AG08396 (cell line): ENCODE results near the gene LINC01488.
A peak's percentile ranks its signal among the peaks of the same experiment; 100 is the strongest.

Source experiments
- DNase-seq: peaks from one replicate; pipeline ENCODE4 v3.0.0; 2012; ENCODE audit warnings: low spot score, mixed read lengths

LINC01488 gene

GRCh38 chr11:69445131-69445470 lies 36.4 kb upstream of the LINC01488 start:
- no peak for DNase-seq

- no peak for DNase-seq
Observed at GRCh38 chr11:69446108-69446507, 35.4 kb upstream of the LINC01488 start.

- no peak for DNase-seq
Observed at GRCh38 chr11:69447786-69448185, 33.7 kb upstream of the LINC01488 start.

GRCh38 chr11:69448471-69449284 lies 32.8 kb upstream of the LINC01488 start:
- DNase-seq = no peak

GRCh38 chr11:69449320-69450063 lies 32.0 kb upstream of the LINC01488 start:
- peak; percentile 68 for DNase-seq

GRCh38 chr11:69450064-69450856 lies 31.2 kb upstream of the LINC01488 start:
- DNase-seq = no peak

- no peak for DNase-seq
Observed at GRCh38 chr11:69450857-69451220, 30.6 kb upstream of the LINC01488 start.

GRCh38 chr11:69451289-69451688 lies 30.2 kb upstream of the LINC01488 start:
- no peak for DNase-seq

- DNase-seq = no peak
Observed at GRCh38 chr11:69452206-69452987, 29.1 kb upstream of the LINC01488 start.

- no peak for DNase-seq
Observed at GRCh38 chr11:69453151-69453550, 28.3 kb upstream of the LINC01488 start.

GRCh38 chr11:69454018-69454417 lies 27.4 kb upstream of the LINC01488 start:
- no peak for DNase-seq

- no peak for DNase-seq
Observed at GRCh38 chr11:69455969-69456368, 25.5 kb upstream of the LINC01488 start.

GRCh38 chr11:69456712-69457111 lies 24.8 kb upstream of the LINC01488 start:
- no peak for DNase-seq

GRCh38 chr11:69459848-69460539 lies 21.5 kb upstream of the LINC01488 start:
- no peak for DNase-seq

GRCh38 chr11:69460540-69461257 lies 20.8 kb upstream of the LINC01488 start:
- DNase-seq = peak; percentile 86

- DNase-seq = no peak
Observed at GRCh38 chr11:69461272-69461962, 20.0 kb upstream of the LINC01488 start.

- no peak for DNase-seq
Observed at GRCh38 chr11:69462106-69462951, 19.1 kb upstream of the LINC01488 start.

- DNase-seq = peak; percentile 85
Observed at GRCh38 chr11:69463181-69463994, 18.1 kb upstream of the LINC01488 start.
